K562 (cell line): ENCODE results near the gene SRPX. TPM values are rescaled to one million over a fixed set of nuclear protein-coding genes. Genes with fewer than 3 reads are reported as not detected.

Source experiments
- ATAC-seq: fragments of 200-7000 bp; cut with Tn5 transposase; 3 replicates; pipeline ENCODE4 v1.9.1; 2020; ENCODE audit warnings: moderate library complexity
- BruUV-seq: library from RNA; stranded (reverse); fragments of 400-500 nt; replicated peaks from 2 replicates; lab custom pipeline; 2021; lab: Mats Ljungman, UMichigan
- CTCF ChIA-PET: fragments of 300-600 bp; formaldehyde crosslinking; extraction: SDS; loops from one replicate; lab custom pipeline; 2021; ENCODE audit warnings: low intra/inter-chr PET ratio; lab: Yijun Ruan, JAX
- POLR2A ChIA-PET: fragments of 300-600, 350-650 bp; sonication (Branson Sonifier 250); formaldehyde crosslinking; extraction: SDS; loops from one replicate; lab custom pipeline; 2021; ENCODE audit warnings: antibody characterized with exemption, inconsistent platforms; lab: Yijun Ruan, JAX
- DNase-seq, 4 experiments: peaks; one replicate each; pipeline versions ENCODE4 v3.0.0 to v3.0.0-alpha.2; 2011 to 2018; ENCODE audit warnings: low spot score in 3 of 4, mixed read lengths in 3 of 4; ENCODE audit errors: extremely low read depth in 1 of 4
- FAIRE-seq: peaks from 2 replicates; lab custom pipeline; 2011; peaks lifted over from hg19 to GRCh38; lab: Jason Lieb, UNC
- H2AFZ ChIP-seq: 2 replicates; pipeline ENCODE4 v1.6.0; 2011; ENCODE audit warnings: low read depth, low read length, control low read depth, inconsistent platforms
- H3K27ac ChIP-seq: fragments of 200-600 bp; 3 replicates; pipeline ENCODE4 v1.8.0; 2011; ENCODE audit warnings: low read depth, mild to moderate bottlenecking, control low read depth, inconsistent platforms, low read length, moderate library complexity, mixed read lengths; ENCODE audit errors: extremely low read depth
- H3K27me3 ChIP-seq, 2 experiments: fragments of 300-600 bp in 1 of 2; 2 replicates in 1 of 2; 3 replicates in 1 of 2; pipeline versions ENCODE4 v1.6.0 to v1.8.0; 2011; ENCODE audit warnings: inconsistent platforms in 2 of 2, low read length in 2 of 2, mild to moderate bottlenecking in 1 of 2, mixed read lengths in 1 of 2, moderate library complexity in 1 of 2; ENCODE audit not compliant: control insufficient read depth in 2 of 2, insufficient read depth in 2 of 2
- H3K36me3 ChIP-seq: fragments of 300-600 bp; 3 replicates; pipeline ENCODE4 v1.8.0; 2011; ENCODE audit warnings: mild to moderate bottlenecking, low read length, inconsistent platforms; ENCODE audit not compliant: control insufficient read depth, insufficient read depth
- H3K4me1 ChIP-seq, 2 experiments: fragments of 200-600 bp in 1 of 2; replicated peaks in 1 of 2; 2 replicates in 1 of 2; 3 replicates in 1 of 2; pipeline versions ENCODE4 v1.5.1 to v1.8.0; 2011; ENCODE audit warnings: inconsistent platforms in 2 of 2, low read length in 2 of 2, mild to moderate bottlenecking in 1 of 2, mixed read lengths in 1 of 2, moderate library complexity in 1 of 2; ENCODE audit not compliant: control insufficient read depth in 2 of 2, insufficient read depth in 2 of 2
- H3K4me2 ChIP-seq: 2 replicates; pipeline ENCODE4 v1.6.1; 2011; ENCODE audit warnings: low read length, control low read depth, inconsistent platforms, mixed read lengths; ENCODE audit not compliant: insufficient read depth
- H3K4me3 ChIP-seq: fragments of 200-600 bp; sonication (generic), shearing (Covaris generic); 2 replicates; pipeline ENCODE4 v1.5.1; 2016; ENCODE audit warnings: control low read depth, inconsistent platforms
- H3K79me2 ChIP-seq: fragments of 200-600 bp; 3 replicates; pipeline ENCODE4 v1.8.0; 2011; ENCODE audit warnings: low read length, inconsistent platforms; ENCODE audit not compliant: control insufficient read depth, insufficient read depth
- H3K9ac ChIP-seq, 2 experiments: 2 replicates each; pipeline versions ENCODE4 v1.6.0 to v1.6.1; 2011; ENCODE audit warnings: low read depth in 2 of 2, low read length in 2 of 2, control low read depth in 1 of 2, inconsistent platforms in 1 of 2, mild to moderate bottlenecking in 1 of 2, mixed read lengths in 1 of 2; ENCODE audit not compliant: insufficient read depth in 1 of 2
- H3K9me1 ChIP-seq: one replicate; pipeline ENCODE4 v1.6.0; 2011; ENCODE audit warnings: inconsistent platforms, mild to moderate bottlenecking, low read length, moderate library complexity; ENCODE audit not compliant: control insufficient read depth, insufficient read depth
- H3K9me3 ChIP-seq: replicated peaks from 2 replicates; pipeline ENCODE4 v1.5.1; 2011; ENCODE audit warnings: low read depth, low read length, inconsistent platforms; ENCODE audit not compliant: control insufficient read depth, insufficient read depth
- H4K20me1 ChIP-seq: replicated peaks from 2 replicates; pipeline ENCODE4 v1.6.1; 2011; ENCODE audit warnings: low read length, inconsistent platforms, mixed read lengths; ENCODE audit not compliant: control insufficient read depth, insufficient read depth
- ARNT ChIP-seq, 2 experiments: fragments of 450-650 bp; IDR thresholded peaks; 2 replicates each; pipeline ENCODE4 v1.6.1; 2016; ENCODE audit warnings: mild to moderate bottlenecking in 1 of 2
- CREM ChIP-seq: IDR thresholded peaks from 2 replicates; pipeline ENCODE4 v1.6.1; 2014; ENCODE audit warnings: antibody characterized with exemption, low read depth
- HDAC8 ChIP-seq: fragments of 450-650 bp; IDR thresholded peaks from 2 replicates; pipeline ENCODE4 v1.6.1; 2016; ENCODE audit warnings: mild to moderate bottlenecking, missing genetic modification characterization, moderate library complexity, missing compliant biosample characterization
- NFYB ChIP-seq: IDR thresholded peaks from 2 replicates; pipeline ENCODE4 v1.6.1; 2011; ENCODE audit warnings: mild to moderate bottlenecking, moderate library complexity; ENCODE audit not compliant: insufficient read length; ENCODE audit errors: extremely low read depth
- THRAP3 ChIP-seq: fragments of 450-650 bp; IDR thresholded peaks from 2 replicates; pipeline ENCODE4 v1.6.1; 2016; ENCODE audit warnings: mild to moderate bottlenecking, inconsistent platforms, borderline replicate concordance
- ZBTB17 ChIP-seq: fragments of 450-650 bp; formaldehyde crosslinking; IDR thresholded peaks from 2 replicates; pipeline ENCODE4 v1.4.0; 2020; ENCODE audit warnings: mild to moderate bottlenecking
- WGBS: fragments of 100-300 bp; shearing (Covaris generic); methylation state at CpG from one replicate; pipeline ENCODE4 v1.1.6; 2016; ENCODE audit warnings: low coverage, mixed read lengths; ENCODE audit not compliant: insufficient coverage; ENCODE audit errors: missing lambda C conversion rate; 5-methylcytosine and 5-hydroxymethylcytosine counted together
- in situ Hi-C: fragments of 300-500 bp; cut with MboI; formaldehyde crosslinking; loops from 4 replicates; pipeline ENCODE4 v1.15.0; 2018; ENCODE audit warnings: inconsistent platforms, mixed read lengths
- intact Hi-C: fragments of 100-400 bp; cut with micrococcal nuclease; formaldehyde crosslinking; loops from 2 replicates; pipeline ENCODE4 v1.14.2; 2022
- polyA plus RNA-seq, 8 experiments: library from polyadenylated mRNA; depleted of rRNA in 4 of 8; stranded (reverse) in 5 of 8; unstranded in 3 of 8; fragments of >200 nt; fragmentation: Nextera tagmentation in 2 of 8; fragmentation: Illumina TruSeq in 1 of 8; extraction: Ambion mirVana in 2 of 8; extraction: Trizol in 1 of 8; gene quantifications; 2 replicates each; pipeline versions ENCODE4 v1.2.1 to v1.2.3, GENCODE V29; 2011 to 2014; ENCODE audit warnings: inconsistent platforms in 1 of 8, missing spikeins in 1 of 8
- total RNA-seq, 7 experiments: library from RNA; depleted of rRNA in 6 of 7; stranded (reverse); fragments of >200 nt in 6 of 7; fragmentation: Illumina TruSeq in 2 of 7; extraction: Trizol in 2 of 7; gene quantifications; 2 replicates each; pipeline versions ENCODE4 v1.2.1 to v1.2.3, GENCODE V29; 2011 to 2021; ENCODE audit warnings: low replicate concordance in 1 of 7
- TF ChIP-seq, protein P1 (sequence below): fragments of 200-800 bp; sonication (Bioruptor generic); IDR thresholded peaks from 2 replicates; pipeline ENCODE4 v1.6.1; 2017; ENCODE audit warnings: missing genetic modification characterization, missing compliant biosample characterization
- TF ChIP-seq, protein P2 (sequence below): sonication (generic); formaldehyde crosslinking; IDR thresholded peaks from 2 replicates; pipeline ENCODE4 v1.8.0; 2022; ENCODE audit warnings: missing genetic modification reagents, mild to moderate bottlenecking, moderate library complexity, borderline replicate concordance
- TF ChIP-seq, protein P3 (sequence below), 3 experiments: IDR thresholded peaks in 2 of 3; conservative IDR thresholded peaks in 1 of 3; 2 replicates each; pipeline ENCODE4 v1.5.1; 2011 to 2012; ENCODE audit warnings: low read length in 3 of 3, mild to moderate bottlenecking in 3 of 3, control low read depth in 2 of 3, improper control_type of control experiment in 1 of 3, inconsistent platforms in 1 of 3, low read depth in 1 of 3, mixed read lengths in 1 of 3, moderate library complexity in 1 of 3; ENCODE audit not compliant: insufficient read depth in 2 of 3
- TF ChIP-seq, protein P4 (sequence below), 2 experiments: IDR thresholded peaks in 1 of 2; conservative IDR thresholded peaks in 1 of 2; 2 replicates each; pipeline ENCODE4 v1.6.1; 2016; ENCODE audit warnings: low read depth in 2 of 2, mild to moderate bottlenecking in 1 of 2, missing compliant biosample characterization in 1 of 2, missing genetic modification characterization in 1 of 2, moderate library complexity in 1 of 2
- TF ChIP-seq, protein P5 (sequence below): fragments of 250-450 bp; sonication (Bioruptor Pico); IDR thresholded peaks from 2 replicates; pipeline ENCODE4 v1.4.0; 2020; ENCODE audit warnings: mild to moderate bottlenecking

The SRPX gene
- total and polyA plus RNA-seq, 9 of the 15 experiments (the other 6 are each of a cell fraction or from before 2014, with no cell fraction given), result 0.11 to 0.77 (median 0.38) TPM; not detected in 2

DNA sequence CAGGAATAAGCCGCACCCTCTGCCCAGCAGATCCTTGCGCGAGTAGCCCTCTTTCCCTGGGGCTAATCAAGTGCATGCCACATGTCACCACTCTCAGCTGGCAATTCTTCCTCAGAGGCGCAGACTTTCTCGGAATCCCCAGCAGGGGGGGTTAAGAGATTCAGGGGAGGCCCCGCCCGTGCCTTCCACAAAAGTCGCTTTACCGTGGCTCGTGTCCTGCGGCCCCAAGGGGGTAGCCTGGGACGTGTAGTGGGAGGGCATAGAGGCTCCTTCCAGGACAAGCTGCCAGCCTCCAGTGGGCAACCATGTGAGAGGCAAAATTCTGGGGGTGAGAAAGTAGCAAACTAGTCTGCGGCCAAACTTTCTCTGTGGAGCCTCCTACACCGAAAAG is 652 bp downstream of the SRPX start (continued):
- TF ChIP-seq, protein P1, sequence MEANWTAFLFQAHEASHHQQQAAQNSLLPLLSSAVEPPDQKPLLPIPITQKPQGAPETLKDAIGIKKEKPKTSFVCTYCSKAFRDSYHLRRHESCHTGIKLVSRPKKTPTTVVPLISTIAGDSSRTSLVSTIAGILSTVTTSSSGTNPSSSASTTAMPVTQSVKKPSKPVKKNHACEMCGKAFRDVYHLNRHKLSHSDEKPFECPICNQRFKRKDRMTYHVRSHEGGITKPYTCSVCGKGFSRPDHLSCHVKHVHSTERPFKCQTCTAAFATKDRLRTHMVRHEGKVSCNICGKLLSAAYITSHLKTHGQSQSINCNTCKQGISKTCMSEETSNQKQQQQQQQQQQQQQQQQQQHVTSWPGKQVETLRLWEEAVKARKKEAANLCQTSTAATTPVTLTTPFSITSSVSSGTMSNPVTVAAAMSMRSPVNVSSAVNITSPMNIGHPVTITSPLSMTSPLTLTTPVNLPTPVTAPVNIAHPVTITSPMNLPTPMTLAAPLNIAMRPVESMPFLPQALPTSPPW (CRISPR knock-in tag), result peak; percentile 20; the same call in 1 of the 2 replicates
- TF ChIP-seq, protein P2, sequence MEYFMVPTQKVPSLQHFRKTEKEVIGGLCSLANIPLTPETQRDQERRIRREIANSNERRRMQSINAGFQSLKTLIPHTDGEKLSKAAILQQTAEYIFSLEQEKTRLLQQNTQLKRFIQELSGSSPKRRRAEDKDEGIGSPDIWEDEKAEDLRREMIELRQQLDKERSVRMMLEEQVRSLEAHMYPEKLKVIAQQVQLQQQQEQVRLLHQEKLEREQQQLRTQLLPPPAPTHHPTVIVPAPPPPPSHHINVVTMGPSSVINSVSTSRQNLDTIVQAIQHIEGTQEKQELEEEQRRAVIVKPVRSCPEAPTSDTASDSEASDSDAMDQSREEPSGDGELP, result peak; percentile 31; the same call in 1 of the 2 replicates
- TF ChIP-seq ZBTB17 (CRISPR knock-in tag), result no peak
- TF ChIP-seq, protein P3, sequence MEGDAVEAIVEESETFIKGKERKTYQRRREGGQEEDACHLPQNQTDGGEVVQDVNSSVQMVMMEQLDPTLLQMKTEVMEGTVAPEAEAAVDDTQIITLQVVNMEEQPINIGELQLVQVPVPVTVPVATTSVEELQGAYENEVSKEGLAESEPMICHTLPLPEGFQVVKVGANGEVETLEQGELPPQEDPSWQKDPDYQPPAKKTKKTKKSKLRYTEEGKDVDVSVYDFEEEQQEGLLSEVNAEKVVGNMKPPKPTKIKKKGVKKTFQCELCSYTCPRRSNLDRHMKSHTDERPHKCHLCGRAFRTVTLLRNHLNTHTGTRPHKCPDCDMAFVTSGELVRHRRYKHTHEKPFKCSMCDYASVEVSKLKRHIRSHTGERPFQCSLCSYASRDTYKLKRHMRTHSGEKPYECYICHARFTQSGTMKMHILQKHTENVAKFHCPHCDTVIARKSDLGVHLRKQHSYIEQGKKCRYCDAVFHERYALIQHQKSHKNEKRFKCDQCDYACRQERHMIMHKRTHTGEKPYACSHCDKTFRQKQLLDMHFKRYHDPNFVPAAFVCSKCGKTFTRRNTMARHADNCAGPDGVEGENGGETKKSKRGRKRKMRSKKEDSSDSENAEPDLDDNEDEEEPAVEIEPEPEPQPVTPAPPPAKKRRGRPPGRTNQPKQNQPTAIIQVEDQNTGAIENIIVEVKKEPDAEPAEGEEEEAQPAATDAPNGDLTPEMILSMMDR (IDR thresholded peaks at IDR 0.05 in 2 of 3, conservative IDR thresholded peaks at IDR 0.05 in 1 of 3; ENCODE audit: insufficient read depth in 2 of 3, low read depth in 1 of 3, low read length in 3 of 3), result peak; percentile 32 to 41 (median 39); a peak in 5 of 6 replicates
- TF ChIP-seq, all 486 proteins: peak for 6

DNA sequence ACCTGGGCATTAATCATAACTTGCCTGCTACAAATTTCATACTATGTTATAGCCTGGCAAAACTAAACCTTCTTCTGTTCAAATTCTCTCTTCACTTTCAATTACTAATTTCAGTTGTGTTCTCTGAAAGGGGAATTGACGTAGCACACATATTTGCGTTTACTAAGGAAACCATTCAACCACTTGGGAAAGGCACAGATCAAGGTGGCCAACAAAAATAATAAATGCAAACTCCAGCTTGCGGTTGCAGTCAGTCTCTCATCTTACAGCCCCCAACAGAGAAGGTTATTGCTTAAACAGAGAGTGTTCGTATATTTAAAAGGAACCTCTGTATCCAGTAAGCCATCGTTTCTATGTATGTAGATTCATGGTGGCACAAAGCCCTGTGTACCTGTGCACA is 4.0 kb downstream of the SRPX start:
- peaks cover 0 to 10% of the 10 kb centered on the region in 2 experiments; a peak in 2 of 5 replicates for H3K4me1 ChIP-seq
- H3K79me2 ChIP-seq, result no peaks in the 10 kb centered on the region
- H4K20me1 ChIP-seq, result no peaks in the 10 kb centered on the region
- CTCF ChIA-PET, result no interaction called here
- H3K4me3 ChIP-seq, result no peak overlapping the region
- no peak overlapping the region for H3K9ac ChIP-seq
- no peaks in the 10 kb centered on the region for H3K9me3 ChIP-seq
- ATAC-seq (no peak), FAIRE-seq (no peak), DNase-seq (no peak)
- BruUV-seq, result no TSS peak
- peaks cover 0 to 28% of the 10 kb centered on the region in 2 experiments; a peak in 3 of 5 replicates for H3K27me3 ChIP-seq
- no peak overlapping the region for H3K4me2 ChIP-seq
- no peaks in the 10 kb centered on the region for H3K36me3 ChIP-seq
- H3K27ac ChIP-seq, result no peak overlapping the region
- in situ Hi-C loops (no loop called here), intact Hi-C loops (loop anchor here (10.0 kb wide), 1 partner anchor 108 kb away; the partner anchor contains the start of gene RPGR)
- 0% methylated on average over 5 of the region's 5 CpGs for WGBS
- H3K9me1 ChIP-seq, result no peaks in the 10 kb centered on the region
- POLR2A ChIA-PET, result no interaction called here
- no peak overlapping the region for H2AFZ ChIP-seq
- no peak for TF ChIP-seq CREM
- TF ChIP-seq, protein P4, sequence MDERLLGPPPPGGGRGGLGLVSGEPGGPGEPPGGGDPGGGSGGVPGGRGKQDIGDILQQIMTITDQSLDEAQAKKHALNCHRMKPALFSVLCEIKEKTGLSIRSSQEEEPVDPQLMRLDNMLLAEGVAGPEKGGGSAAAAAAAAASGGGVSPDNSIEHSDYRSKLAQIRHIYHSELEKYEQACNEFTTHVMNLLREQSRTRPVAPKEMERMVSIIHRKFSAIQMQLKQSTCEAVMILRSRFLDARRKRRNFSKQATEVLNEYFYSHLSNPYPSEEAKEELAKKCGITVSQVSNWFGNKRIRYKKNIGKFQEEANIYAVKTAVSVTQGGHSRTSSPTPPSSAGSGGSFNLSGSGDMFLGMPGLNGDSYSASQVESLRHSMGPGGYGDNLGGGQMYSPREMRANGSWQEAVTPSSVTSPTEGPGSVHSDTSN (CRISPR knock-in tag; IDR thresholded peaks at IDR 0.05; ENCODE audit: low read depth), result no peak
- TF ChIP-seq, protein P4 (tag; conservative IDR thresholded peaks at IDR 0.05; ENCODE audit: low read depth), result no peak
- no peak for TF ChIP-seq ARNT (IDR thresholded peaks at IDR 0.05)
- no peak for TF ChIP-seq NFYB
- no peak for TF ChIP-seq HDAC8 (tag)
- TF ChIP-seq, protein P5, sequence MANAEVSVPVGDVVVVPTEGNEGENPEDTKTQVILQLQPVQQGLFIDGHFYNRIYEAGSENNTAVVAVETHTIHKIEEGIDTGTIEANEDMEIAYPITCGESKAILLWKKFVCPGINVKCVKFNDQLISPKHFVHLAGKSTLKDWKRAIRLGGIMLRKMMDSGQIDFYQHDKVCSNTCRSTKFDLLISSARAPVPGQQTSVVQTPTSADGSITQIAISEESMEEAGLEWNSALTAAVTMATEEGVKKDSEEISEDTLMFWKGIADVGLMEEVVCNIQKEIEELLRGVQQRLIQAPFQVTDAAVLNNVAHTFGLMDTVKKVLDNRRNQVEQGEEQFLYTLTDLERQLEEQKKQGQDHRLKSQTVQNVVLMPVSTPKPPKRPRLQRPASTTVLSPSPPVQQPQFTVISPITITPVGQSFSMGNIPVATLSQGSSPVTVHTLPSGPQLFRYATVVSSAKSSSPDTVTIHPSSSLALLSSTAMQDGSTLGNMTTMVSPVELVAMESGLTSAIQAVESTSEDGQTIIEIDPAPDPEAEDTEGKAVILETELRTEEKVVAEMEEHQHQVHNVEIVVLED (CRISPR knock-in tag), result no peak
- TF ChIP-seq THRAP3, result no peak
